ENCODE results near the gene SH3RF1.
"Not testable (repeated sequence)": the region's sequence is repeated elsewhere in the genome, so short reads cannot be mapped to it uniquely, and the experiment has no call there.

Gene SH3RF1

GRCh38 chr4:169203278-169203677, 67.5 kb downstream of the SH3RF1 start:
- not testable (repeated sequence) for FAIRE-seq; DNase-seq (ENCODE audit: insufficient read length, low spot score)

DNA sequence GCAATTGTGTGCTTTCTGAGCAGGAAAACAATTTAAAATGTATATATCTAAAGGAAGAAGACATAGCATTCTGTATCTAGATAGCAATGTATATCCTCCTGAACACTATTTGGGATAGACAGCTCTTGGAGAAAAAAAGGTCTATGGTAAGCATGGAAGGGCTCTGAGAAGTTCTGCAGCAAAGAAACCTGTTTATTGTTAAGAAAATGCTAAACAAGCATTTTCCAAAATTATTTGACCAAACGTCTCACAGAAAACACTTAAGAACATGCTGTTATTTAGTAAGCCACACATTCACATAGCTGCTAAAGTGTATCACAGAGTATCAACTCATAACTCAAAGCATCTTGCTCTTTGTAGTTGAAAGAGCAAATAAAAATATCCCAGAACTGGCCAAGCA, 67.9 kb downstream of the SH3RF1 start:
- no peak for DNase-seq (ENCODE audit: insufficient read length, low spot score)
- FAIRE-seq: no peak

DNA sequence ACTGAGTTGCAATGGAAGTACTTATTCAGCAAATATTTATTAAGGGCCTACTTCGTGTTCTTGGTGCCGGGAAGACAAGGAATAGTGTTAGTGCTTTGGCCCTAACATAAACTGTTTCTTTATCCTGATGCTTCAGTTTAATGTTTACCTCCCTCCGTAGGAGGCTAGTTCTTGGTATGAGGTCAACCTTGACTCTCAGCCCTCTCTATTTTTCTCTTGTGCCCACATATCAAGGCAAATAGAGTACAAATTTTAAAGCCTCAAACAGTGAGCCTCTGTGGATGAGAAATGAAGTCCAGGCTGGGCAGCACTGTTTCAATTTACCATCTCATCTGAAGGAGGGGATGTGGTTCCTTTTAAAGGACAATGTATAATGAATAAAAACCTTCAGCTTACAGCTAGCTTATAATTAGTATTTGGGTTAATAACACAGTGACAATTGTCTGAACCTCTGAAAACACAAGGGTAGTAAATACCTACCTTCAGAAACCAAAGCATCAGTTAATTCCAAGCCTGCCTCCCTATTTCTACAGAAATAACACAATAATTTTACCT, 68.5 kb downstream of the SH3RF1 start:
- DNase-seq (ENCODE audit: insufficient read length, low spot score): no peak
- FAIRE-seq: no peak

GRCh38 chr4:169201222-169202144, 69.3 kb downstream of the SH3RF1 start:
- FAIRE-seq (no peak), DNase-seq (ENCODE audit: insufficient read length, low spot score) (no peak)

GRCh38 chr4:169200361-169201030, 70.3 kb downstream of the SH3RF1 start:
- FAIRE-seq (no peak), DNase-seq (ENCODE audit: insufficient read length, low spot score) (no peak)

GRCh38 chr4:169199184-169199583, 71.6 kb downstream of the SH3RF1 start:
- DNase-seq (ENCODE audit: insufficient read length, low spot score) (no peak), FAIRE-seq (no peak)

DNA sequence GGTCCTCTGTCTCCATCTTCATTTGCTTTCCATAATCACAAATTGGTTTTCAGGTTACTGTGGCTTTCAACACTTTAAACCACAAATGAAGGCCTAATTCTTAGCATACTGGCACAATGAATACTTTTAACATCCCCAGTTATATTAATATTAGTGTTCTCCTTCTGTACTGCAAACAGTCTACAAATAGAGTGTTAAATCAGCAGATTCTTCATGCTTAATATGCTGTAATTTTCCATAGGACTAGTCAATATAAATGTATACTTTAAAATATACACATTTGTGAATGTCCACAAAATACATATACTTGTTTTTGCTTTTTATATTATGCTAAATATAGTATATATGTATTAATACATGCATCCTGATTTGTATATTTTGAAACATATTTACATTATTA, 72.6 kb downstream of the SH3RF1 start:
- DNase-seq (ENCODE audit: insufficient read length, low spot score) (no peak), FAIRE-seq (peak; percentile 4)

GRCh38 chr4:169197206-169197605, 73.5 kb downstream of the SH3RF1 start:
- DNase-seq (ENCODE audit: insufficient read length, low spot score); FAIRE-seq: not testable (repeated sequence)

DNA sequence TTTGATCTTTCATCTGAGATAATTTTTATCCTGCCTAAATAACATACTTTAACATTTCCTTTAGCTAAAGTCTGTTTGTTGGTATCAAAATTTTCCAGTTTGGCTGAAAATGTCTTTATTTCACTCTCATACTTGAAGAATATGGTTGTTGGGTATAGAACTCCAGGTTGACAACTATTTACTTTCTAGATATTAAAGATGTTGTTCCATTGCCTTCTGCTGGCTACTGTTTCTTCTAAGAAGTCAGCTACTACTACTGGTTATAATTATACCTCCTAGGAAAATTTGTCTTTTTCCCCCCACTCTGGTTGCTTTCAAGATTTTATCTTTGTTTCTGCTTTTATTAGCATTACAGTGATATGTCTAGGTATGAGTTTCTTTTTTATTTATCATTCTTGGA, 75.7 kb downstream of the SH3RF1 start:
- DNase-seq (ENCODE audit: insufficient read length, low spot score): no peak
- FAIRE-seq: no peak

- FAIRE-seq: not testable (repeated sequence)
Measured at GRCh38 chr4:169189968-169190367, 80.8 kb downstream of the SH3RF1 start.

GRCh38 chr4:169189372-169189771, 81.4 kb downstream of the SH3RF1 start:
- FAIRE-seq (no peak), DNase-seq (ENCODE audit: insufficient read length, low spot score) (no peak)

More at GRCh38 chr4:169189968-169190367, 80.8 kb downstream of the SH3RF1 start:
- not testable (repeated sequence) for DNase-seq (ENCODE audit: insufficient read length, low spot score)

- no peak for FAIRE-seq
- no peak for DNase-seq (ENCODE audit: insufficient read length, low spot score)
Measured at GRCh38 chr4:169188204-169188603, 82.6 kb downstream of the SH3RF1 start.

DNA sequence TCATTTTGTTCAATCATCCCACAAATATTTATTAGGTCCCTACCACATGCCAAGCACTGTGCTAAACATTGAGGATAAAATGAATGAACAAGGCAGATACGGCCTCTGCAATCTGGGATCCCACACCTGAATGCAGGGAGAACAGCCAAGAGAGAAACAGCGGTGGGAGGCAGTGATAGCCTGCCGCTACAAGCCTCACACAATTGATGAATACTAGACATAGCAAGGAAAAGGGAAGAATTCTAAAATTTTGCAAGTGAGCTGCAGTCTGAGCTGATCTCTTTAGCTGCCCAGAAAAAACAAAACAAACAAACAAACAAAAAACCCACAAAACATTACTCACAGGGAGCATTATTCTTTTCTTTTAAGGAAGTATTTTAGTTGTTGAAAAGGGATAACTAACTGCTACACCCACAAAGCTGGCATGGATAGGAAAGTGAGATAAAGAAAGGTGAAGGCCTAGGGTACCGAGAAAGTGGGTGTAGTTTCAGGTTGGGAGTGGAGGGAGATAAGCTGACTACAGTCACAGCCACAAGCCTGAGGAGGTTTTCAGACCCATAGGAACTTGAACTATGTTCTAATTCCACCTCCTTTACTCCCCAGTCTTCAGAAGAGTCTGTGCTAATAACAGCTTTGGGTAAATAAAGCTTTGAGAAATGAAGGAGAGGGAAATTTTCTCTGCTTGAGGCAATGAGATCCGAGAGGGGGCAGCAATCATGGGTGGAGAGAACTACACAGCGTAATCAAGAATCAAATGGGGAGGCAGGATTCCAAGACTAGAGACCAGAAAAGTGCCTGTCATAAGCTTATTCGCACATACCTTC, 85.4 kb downstream of the SH3RF1 start:
- FAIRE-seq (no peak), DNase-seq (ENCODE audit: insufficient read length, low spot score) (no peak)

GRCh38 chr4:169184686-169185085, 86.1 kb downstream of the SH3RF1 start:
- DNase-seq (ENCODE audit: insufficient read length, low spot score): no peak

DNA sequence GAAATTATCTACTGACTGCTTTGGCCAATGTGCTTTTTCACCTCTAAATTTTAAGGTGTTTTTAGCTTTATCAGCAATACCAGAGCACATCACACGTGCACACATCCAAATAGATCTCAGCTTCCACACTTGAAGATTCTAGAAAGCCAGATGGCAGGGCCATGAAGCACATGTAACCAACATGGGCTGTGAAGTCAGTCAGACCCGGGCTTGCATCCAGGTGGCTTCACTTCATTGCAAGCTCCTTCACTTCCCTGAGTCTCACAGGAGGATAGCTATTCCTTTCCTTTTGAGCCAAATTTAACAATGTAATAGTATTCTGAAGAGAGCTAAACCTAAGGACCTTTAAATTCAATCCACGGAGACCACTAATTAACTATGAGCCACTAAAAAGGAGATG, 86.5 kb downstream of the SH3RF1 start:
- FAIRE-seq: no peak
- no peak for DNase-seq (ENCODE audit: insufficient read length, low spot score)

More at GRCh38 chr4:169184686-169185085, 86.1 kb downstream of the SH3RF1 start:
- FAIRE-seq: no peak

DNA sequence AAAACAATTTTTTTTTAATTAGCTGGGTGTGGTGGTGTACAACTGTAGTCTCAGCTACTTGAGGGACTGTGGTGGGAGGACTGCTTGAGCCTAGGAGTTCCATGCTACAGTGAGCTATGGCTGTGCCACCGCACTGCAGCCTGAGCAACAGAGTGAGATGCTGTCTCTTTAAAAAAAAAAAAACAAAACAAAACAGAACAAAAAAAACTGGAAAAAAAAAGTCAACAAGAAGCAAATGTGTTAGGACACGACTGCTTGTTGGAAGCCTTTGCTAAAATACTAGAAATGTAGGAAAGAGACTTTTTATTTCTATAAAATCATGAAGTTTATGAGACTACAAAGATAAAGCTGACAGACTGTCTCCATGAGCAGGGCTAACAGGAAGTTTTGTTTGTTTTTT, 87.2 kb downstream of the SH3RF1 start:
- no peak for FAIRE-seq

GRCh38 chr4:169179609-169180521, 90.9 kb downstream of the SH3RF1 start:
- FAIRE-seq (no peak), DNase-seq (ENCODE audit: insufficient read length, low spot score) (no peak)

More for the DNA sequence above, 87.2 kb downstream of the SH3RF1 start:
- no peak for DNase-seq (ENCODE audit: insufficient read length, low spot score)

GRCh38 chr4:169178092-169178491, 92.7 kb downstream of the SH3RF1 start:
- not testable (repeated sequence) for FAIRE-seq; DNase-seq (ENCODE audit: insufficient read length, low spot score)

GRCh38 chr4:169175476-169175875, 95.3 kb downstream of the SH3RF1 start:
- no peak for DNase-seq (ENCODE audit: insufficient read length, low spot score)
- FAIRE-seq: no peak

Measured in HTR-8/SVneo (cell line).